Keratinocyte (primary cell): Measurements from ENCODE around the gene CCNYL1.

Experiments
- CTCF ChIP-seq, 3 experiments: IDR thresholded peaks in 1 of 3; conservative IDR thresholded peaks in 1 of 3; optimal IDR thresholded peaks in 1 of 3; 2 replicates in 2 of 3; 3 replicates in 1 of 3; pipeline versions ENCODE3 to v1.5.1; 2011; ENCODE audit warnings: low read length in 3 of 3, mild to moderate bottlenecking in 3 of 3, moderate library complexity in 2 of 3, control low read depth in 1 of 3, inconsistent platforms in 1 of 3; ENCODE audit not compliant: insufficient read depth in 2 of 3; ENCODE audit errors: extremely low read depth in 1 of 3
- EZH2 ChIP-seq: IDR thresholded peaks from one replicate; pipeline ENCODE4 v1.6.1; 2012; ENCODE audit warnings: inconsistent platforms, mild to moderate bottlenecking, low read length, moderate library complexity

- TF ChIP-seq CTCF (optimal IDR thresholded peaks at IDR 0.05 in 1 of 3, IDR thresholded peaks at IDR 0.05 in 1 of 3, conservative IDR thresholded peaks at IDR 0.05 in 1 of 3; ENCODE audit: extremely low read depth in 1 of 3, insufficient read depth in 2 of 3, low read length in 3 of 3) (no peak), EZH2 (no peak)
These were observed 49.2 kb upstream of the CCNYL1 start for GRCh38 chr2:207662203-207662602.
